SKM-1 treated with dmso at 0.1 percent for 144 hours (cell line): ENCODE measurements around the gene PLEKHA4.
A peak's percentile ranks its signal among the peaks of the same experiment; 100 is the strongest.
"Not testable (repeated sequence)": the region's sequence is repeated elsewhere in the genome, so short reads cannot be mapped to it uniquely, and the experiment has no call there.

Source experiments
- DNase-seq: peaks from one replicate; lab custom pipeline; 2025; ENCODE audit not compliant: unreplicated experiment; lab: John Stamatoyannopoulos, UW

The PLEKHA4 gene

DNA sequence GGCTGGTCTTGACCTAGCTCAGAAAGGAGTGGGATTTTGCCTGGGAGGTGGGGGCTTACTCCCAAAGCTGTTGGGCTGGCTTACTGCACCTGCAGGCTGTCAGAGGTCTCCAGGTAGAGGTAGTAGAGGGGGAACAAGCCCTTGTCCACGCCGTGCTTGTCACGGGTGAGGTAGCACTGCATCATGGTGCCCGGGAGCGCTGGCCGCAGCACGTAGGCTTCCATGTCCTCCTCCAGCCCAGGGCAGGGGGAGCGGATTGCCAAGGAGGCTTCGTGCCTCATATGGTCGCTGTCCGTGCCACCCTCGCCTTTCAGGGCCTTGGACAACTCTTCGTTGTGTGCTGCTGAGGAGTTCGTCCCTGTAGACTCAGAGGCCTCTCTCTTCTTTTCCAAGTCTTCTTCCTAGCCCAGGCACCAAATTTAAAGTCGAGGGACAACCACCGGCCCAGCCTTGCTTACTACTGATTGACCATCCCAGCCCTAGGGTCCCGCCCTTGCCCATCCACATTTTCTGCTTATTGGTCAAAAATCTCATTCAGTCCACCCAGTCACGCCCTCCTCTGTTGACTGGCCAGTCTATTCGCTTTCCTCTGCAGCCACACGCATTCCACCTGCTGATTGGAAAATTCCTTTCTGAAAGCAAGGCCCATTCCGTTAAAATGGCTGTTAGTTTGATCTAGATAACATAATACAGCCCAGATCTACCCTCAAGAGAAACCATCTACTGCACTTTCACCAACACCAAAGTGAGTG lies 19.6 kb upstream of the PLEKHA4 start:
- DNase-seq = no peak

DNA sequence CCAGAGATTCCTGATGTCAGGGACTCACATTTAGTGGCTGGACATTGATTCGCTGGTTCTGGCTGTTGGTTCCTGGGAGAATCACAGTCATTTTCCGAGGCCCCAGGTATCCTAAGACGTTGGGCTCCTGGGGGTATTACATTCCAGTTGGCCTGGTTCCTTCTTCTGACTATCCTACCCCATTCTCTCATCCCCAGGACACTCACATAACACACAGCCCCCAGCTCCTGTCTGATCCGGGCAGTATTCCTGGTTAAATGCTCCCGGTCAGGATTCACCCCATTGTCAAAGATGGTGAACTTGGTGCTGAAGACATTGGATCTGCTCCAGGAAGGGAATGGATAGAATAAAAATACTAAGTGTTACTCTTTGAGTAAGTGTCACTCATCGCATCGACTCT lies 15.3 kb upstream of the PLEKHA4 start:
- no peak for DNase-seq

DNA sequence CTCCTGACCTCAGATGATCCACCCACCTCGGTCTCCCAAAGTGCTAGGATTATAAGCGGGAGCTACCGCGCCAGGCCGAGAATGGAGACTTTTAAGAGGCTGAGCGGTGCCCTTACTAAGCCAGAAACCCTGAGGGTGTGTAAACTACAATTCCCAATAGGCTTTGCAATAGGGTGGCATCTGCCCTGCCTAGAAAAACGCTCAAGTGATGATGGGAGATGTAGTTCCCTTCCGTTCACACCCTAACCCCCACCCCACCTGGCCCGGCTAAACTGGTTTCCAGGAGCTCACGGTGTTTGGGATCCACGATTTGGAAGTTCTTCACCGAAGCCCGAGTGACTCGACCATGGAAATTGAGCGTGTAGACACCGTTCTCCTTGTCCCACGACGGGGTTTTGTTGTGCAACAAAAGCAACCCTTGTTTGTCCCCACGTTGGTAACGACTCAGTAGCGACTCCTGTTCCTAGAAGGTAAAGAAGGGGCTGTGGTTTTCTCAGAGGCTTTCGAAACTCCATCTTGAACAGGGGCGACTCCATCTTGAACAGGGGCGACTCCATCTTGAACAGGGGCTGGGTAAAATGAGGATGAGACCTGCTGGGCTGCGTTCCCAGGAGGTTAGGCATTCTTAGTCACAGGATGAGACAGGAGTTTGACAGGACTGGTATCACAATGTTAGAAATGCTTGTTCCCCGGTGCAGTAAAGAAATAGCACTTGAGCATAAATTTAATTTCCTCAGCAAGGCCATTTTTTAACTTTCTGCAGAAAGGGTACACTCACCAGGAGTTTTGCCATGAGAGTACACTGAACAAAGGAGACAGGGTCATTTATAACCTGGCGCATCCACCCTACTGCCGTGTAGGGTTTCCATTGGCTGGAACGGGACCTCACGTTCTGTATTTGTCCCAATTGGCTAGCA lies 13.6 kb upstream of the PLEKHA4 start:
- no peak for DNase-seq

DNA sequence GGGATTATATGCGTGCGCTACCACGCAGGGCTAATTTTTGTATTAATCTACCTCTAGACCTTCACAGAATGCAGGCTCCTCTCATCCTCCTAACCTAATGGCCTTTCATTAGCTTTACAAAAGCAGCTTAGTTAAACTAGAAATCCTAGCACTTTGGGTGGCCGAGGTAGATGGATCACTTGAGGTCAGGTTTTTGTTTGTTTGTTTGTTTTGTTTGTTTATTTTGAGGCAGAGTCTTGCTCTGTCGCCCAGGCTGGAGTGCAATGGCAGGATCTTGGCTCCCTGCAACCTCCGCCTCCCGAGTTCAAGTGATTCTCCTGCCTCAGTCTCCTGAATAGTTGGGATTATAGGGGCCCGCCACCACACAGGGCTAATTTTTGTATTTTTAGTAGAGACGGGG lies 11.3 kb upstream of the PLEKHA4 start:
- DNase-seq = not testable (repeated sequence)

DNA sequence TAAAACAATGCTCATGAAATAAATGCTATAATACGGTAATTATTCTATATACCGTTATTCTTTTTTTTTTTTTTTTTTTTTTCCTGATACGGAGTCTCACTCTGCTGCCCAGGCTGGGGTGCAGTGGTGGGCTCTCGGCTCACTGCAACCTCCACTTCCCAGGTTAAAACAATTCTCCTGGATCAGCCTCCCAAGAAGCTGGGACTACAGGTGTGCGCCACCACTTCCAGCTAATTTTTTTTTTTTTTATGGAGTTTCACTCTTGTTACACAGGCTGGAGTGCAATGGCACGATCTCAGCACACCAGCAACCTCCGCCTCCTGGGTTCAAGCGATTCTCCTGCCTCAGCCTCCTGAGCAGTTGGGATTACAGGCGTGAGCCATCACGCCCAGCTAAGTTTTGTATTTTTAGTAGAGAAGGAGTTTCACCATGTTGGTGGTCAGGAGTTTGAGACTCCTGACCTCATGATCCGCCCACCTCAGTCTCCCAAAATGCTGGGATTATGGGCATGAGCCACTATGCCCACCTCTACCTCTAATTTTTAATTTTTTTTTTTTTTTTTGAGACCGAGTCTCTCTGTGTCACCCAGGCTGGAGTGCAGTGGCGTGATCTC lies 10.7 kb upstream of the PLEKHA4 start:
- DNase-seq = no peak

DNA sequence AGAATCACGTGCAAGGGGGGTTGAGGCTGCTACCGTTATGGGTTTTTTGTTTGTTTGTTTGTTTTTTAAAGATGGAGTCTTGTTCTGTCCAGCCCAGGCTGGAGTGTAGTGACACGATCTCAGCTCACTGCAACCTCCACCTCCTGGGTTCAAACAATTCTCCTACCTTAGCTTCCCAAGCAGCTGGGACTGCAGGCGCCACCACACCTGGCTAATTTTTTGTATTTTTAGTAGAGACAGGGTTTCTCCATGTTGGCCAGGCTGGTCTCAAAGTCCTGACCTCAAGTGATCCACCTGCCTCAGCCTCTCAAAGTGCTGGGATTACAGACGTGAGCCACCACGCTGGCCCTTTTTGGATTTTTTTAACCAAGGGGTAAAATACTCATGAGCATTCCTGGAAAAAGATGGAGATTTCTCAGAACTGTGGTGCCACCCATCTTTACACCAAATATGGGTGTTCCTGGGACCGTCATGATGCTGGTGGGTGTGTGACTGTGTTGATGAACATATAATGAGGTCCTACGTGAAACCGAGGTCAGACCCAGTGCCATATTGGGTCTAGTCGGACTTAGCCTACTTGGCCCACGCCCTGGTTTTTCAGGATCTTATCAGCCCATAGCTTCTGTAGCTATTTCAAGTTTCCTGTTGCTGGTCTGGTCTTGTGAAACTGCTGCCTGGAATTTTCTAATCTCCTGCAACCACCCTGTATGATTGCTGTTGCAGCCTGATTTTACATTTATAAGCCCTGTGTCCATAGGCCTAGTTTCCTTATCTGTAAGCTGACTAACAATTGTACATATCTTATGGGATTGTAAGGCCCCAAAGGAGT lies 10.0 kb upstream of the PLEKHA4 start:
- no peak for DNase-seq

DNA sequence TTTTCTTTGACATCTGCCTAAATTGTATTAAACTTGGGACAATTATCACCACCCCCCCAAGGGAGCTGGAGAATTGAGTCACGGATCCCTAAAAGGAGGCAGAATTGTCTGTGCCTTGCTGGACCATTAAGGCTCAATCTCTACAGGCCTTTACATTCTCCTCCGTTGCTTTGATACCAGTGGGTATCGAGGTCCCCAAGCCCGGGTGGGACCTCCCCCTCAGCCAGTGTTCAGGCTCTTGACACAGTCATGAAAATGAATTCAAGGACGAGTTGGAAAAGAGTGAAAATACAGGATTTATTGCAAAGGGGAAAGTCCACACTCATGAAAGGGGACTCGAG lies 9.4 kb upstream of the PLEKHA4 start:
- no peak for DNase-seq

DNA sequence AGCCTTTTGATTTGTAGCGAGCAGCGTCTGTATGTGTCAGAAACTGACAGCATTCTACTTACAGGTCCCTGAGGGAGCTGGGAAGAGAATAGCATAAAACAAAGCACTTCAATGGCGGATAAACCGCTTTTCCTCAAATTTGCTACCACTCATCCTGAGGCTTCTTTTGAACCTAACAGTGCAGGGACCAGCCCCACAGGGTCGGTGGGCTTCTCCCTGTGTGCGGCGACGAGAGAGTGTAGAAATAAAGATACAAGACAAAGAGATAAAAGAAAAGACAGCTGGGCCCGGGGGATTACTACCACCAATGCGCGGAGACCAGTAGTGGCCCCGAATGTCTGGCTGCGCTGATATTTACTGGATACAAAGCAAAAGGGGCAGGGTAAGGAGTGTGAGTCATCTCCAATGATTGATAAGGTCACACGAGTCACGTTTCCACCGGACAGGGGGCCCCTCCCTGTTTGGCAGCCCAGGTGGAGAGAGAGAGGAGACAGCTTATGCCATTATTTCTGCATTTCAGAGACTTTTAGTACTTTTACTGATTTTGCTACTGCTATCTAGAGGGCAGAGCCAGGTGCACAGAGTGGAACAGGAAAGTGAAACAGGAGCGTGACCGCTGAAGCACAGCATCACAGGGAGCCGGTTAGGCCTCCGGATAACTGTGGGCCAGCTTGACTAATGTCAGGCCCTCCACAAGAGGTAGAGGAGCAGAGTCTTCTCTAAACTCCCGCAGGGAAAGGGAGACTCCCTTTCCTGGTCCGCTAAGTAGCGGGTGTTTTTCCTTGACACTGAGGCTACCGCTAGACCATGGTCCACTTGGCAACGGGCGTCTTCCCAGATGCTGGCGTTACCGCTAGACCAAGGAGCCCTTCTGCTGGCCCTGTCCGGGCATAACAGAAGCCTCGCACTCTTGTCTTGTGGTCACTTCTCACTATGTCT lies 7.9 kb upstream of the PLEKHA4 start:
- not testable (repeated sequence) for DNase-seq

DNA sequence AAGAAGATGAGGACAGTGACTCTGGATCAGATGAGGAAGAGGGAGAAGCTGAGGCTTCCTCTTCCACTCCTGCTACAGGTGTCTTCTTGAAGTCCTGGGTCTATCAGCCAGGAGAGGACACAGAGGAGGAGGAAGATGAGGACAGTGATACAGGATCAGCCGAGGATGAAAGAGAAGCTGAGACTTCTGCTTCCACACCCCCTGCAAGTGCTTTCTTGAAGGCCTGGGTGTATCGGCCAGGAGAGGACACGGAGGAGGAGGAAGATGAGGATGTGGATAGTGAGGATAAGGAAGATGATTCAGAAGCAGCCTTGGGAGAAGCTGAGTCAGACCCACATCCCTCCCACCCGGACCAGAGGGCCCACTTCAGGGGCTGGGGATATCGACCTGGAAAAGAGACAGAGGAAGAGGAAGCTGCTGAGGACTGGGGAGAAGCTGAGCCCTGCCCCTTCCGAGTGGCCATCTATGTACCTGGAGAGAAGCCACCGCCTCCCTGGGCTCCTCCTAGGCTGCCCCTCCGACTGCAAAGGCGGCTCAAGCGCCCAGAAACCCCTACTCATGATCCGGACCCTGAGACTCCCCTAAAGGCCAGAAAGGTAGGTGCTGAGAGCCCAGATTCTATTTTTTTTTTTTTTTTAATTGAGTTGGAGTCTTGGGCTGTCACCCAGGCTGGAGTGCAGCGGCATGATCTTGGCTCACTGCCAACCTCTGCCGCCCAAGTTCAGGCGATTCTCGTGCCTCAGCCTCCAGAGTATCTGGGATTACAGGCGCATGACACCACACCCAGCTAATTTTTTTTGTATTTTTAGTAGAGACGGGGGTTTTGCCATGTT lies 6.1 kb upstream of the PLEKHA4 start:
- DNase-seq = no peak

DNA sequence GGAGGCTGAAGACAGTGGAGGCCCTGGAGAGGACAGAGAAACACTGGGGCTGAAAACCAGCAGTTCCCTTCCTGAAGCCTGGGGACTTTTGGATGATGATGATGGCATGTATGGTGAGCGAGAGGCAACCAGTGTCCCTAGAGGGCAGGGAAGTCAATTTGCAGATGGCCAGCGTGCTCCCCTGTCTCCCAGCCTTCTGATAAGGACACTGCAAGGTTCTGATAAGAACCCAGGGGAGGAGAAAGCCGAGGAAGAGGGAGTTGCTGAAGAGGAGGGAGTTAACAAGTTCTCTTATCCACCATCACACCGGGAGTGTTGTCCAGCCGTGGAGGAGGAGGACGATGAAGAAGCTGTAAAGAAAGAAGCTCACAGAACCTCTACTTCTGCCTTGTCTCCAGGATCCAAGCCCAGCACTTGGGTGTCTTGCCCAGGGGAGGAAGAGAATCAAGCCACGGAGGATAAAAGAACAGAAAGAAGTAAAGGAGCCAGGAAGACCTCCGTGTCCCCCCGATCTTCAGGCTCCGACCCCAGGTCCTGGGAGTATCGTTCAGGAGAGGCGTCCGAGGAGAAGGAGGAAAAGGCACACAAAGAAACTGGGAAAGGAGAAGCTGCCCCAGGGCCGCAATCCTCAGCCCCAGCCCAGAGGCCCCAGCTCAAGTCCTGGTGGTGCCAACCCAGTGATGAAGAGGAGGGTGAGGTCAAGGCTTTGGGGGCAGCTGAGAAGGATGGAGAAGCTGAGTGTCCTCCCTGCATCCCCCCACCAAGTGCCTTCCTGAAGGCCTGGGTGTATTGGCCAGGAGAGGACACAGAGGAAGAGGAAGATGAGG lies 5.3 kb upstream of the PLEKHA4 start:
- DNase-seq = no peak

DNA sequence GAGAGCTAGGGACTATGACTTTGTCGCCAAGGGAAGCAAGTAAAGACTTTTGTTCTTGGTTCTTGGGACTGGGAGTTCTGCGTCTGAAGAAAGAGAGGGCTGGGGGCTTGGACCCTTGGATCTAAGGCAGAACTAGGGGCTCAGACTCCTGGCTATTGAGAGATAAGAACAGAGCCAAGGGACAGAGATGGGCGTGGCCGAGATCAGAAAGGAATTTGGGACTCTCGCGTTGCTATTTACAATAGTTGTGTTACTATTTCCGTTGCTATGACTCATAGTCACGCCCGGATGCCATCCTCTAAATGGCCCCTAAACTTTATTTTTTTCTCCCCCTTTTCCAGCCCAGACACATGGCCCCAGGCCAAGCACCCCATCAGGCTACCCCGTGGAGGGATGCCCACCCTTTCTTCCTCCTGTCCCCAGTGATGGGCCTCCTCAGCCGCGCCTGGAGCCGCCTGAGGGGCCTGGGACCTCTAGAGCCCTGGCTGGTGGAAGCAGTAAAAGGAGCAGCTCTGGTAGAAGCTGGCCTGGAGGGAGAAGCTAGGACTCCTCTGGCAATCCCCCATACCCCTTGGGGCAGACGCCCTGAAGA lies 4.6 kb upstream of the PLEKHA4 start:
- DNase-seq = peak; percentile 53

DNA sequence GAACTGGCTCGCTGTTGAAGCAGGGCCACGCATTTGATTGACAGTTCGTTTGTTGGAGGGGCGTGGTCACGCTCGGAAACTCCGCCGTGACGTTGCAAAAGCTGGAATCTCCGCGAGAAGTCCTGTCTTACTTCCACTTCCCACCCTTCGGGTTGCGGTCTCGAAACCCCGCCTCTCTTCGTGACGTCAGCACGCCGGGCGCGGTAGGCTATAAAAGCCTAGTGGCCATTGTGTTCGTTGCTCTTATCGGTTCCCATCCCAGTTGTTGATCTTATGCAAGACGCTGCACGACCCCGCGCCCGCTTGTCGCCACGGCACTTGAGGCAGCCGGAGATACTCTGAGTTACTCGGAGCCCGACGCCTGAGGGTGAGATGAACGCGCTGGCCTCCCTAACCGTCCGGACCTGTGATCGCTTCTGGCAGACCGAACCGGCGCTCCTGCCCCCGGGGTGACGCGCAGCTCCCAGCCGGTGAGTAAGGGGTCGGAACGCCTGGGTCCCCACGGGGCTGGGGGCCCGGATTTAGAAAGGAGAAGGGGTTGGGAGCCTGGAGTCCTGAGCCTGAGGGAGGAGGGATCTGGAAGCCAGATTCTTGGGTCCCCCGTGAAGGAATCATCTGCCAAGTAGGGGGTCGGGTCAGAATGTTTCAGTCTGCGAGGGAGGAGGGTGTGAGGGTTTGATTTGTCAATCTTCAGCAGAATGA lies 3.9 kb upstream of the PLEKHA4 start, which contains the start of gene PPP1R15A:
TSS of gene PPP1R15A (plus strand) at position 240 of the 702 bp plus-strand sequence. CDS start 813 bp downstream, outside the sequence.
- DNase-seq = peak; percentile 74

DNA sequence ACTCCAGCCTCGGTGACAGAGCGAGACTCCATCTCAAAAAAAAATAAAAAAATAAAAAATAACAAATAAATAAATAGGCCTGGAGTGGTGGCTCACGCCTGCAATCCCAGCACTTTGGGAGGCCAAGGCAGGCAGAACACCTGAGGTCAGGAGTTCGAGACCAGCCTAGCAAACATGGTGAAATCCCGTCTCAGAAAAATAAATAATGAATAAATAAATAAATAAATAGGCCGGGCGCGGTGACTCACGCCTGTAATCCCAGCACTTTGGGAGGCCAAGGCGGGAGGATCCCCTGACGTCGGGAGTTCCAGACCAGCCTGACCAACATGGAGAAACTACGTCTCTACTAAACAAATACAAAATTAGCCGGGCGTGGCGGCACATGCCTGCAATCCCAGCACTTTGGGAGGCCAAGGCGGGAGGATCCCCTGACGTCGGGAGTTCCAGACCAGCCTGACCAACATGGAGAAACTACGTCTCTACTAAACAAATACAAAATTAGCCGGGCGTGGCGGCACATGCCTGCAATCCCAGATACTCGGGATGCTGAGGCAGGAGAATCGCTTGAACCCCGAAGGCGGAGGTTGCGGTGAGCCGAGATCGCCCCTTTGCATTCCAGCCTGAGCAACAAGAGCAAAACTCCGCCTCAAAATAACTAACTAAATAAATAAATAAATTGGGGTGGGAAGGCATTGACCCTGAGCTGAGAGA lies 3.2 kb upstream of the PLEKHA4 start:
- not testable (repeated sequence) for DNase-seq

DNA sequence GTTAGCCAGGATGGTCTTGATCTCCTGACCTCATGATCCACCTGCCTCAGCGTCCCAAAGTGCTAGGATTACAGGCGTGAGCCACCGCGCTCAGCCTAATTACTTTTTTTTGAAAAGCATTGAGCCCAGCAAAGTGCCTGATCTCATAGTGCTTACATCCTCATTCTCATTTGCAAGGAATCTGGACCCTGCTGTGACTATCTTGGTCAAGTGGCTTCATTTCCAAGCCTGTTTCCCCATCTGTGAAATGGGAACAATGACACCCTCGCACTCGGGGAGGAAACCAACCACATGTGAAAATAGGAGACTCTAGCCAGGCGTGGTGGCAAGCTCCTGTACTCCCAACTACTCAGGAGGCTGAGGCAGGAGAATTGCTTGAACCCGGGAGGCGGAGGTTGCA lies 1.6 kb upstream of the PLEKHA4 start:
- no peak for DNase-seq

DNA sequence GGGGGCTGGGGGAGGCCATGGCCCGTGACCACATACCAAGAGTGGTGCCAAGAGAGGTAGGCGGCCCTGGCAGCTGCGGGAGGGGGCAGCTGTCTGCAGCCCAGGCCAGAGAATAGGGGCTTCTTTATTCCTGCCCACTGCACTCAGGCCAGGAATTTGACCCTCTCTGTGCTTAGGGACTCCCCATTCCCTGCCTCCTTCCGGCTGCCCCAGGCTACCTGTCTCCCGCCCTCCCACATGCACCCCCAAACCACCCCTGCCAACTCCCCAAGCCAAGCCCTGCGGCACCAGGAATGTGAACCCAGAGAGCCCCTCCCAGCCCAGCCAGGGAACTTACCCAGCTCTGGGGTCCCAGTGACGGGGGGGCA lies 687 bp downstream of the PLEKHA4 start:
- DNase-seq = no peak

DNA sequence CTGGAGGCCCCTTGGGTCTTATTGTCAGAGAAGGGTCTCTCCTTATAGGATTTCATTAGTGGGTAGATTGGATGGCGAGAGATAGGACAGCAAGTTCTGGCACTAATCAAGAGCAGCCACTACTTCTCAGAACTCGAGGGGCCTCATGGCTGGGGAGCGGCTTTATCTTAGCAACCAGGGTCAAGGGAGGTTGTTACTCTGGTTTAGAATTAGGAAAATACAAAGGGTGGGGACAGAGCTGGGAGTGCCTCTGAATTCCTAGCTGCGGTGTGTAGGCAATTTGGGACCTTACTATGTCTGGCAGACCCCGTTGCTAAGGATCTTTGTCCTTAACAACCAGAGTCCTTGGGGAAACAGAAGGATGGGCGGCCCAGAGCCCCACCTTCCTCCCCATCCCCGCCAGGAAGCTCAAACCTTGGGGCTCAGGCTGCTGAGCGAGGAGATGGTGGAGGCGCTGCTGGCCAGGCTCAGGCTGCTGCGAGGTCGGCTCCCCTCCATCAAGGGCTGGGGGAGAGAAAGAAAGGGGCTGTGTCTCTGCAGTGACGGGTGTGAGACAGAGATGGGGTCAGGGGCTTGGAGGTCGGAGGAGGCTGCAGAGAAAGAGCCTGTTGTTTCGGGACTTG lies 1.2 kb downstream of the PLEKHA4 start:
- DNase-seq = no peak
